HepG2 (cell line): ENCODE data around the gene MTA1. TPM values are rescaled to one million over a fixed set of nuclear protein-coding genes. Genes with fewer than 3 reads are reported as not detected.

Experiments used
- AHR ChIP-seq: IDR thresholded peaks from 2 replicates; pipeline ENCODE4 v1.6.1; 2018; ENCODE audit warnings: missing genetic modification reagents, missing compliant biosample characterization
- ATF7-NPFF ChIP-seq: sonication (generic); formaldehyde crosslinking; IDR thresholded peaks from 2 replicates; pipeline ENCODE4 v1.8.1; 2023; ENCODE audit warnings: mild to moderate bottlenecking, low read depth, missing genetic modification reagents, moderate library complexity
- EP300 ChIP-seq, 3 experiments: sonication (generic) in 1 of 3; formaldehyde crosslinking in 1 of 3; IDR thresholded peaks; 2 replicates each; pipeline versions ENCODE4 v1.5.1 to v1.6.1; 2011 to 2020; ENCODE audit warnings: low read depth in 2 of 3, low read length in 2 of 3, borderline replicate concordance in 1 of 3, improper control_type of control experiment in 1 of 3, mild to moderate bottlenecking in 1 of 3, missing genetic modification reagents in 1 of 3, moderate library complexity in 1 of 3
- KLF9 ChIP-seq: IDR thresholded peaks from 2 replicates; pipeline ENCODE4 v1.6.1; 2016; ENCODE audit warnings: low read depth
- MLXIP ChIP-seq: sonication (generic); formaldehyde crosslinking; IDR thresholded peaks from 2 replicates; pipeline ENCODE4 v1.9.0; 2021; ENCODE audit warnings: missing genetic modification reagents, borderline replicate concordance
- PBX3 ChIP-seq: sonication (generic); formaldehyde crosslinking; IDR thresholded peaks from 2 replicates; pipeline ENCODE4 v1.8.1; 2023; ENCODE audit warnings: missing genetic modification reagents, inconsistent platforms, borderline replicate concordance
- PTBP1 ChIP-seq: fragments of 200-400 bp; formaldehyde crosslinking; IDR thresholded peaks from 2 replicates; pipeline ENCODE4 v1.6.1; 2018; ENCODE audit warnings: low read length, low read depth; ENCODE audit not compliant: poor library complexity, severe bottlenecking
- REXO4 ChIP-seq: sonication (generic); formaldehyde crosslinking; IDR thresholded peaks from 2 replicates; pipeline ENCODE4 v1.8.0; 2022; ENCODE audit warnings: missing genetic modification reagents, mild to moderate bottlenecking, borderline replicate concordance
- SMARCC2 ChIP-seq: fragments of 450-650 bp; IDR thresholded peaks from 2 replicates; pipeline ENCODE4 v1.6.1; 2017; ENCODE audit warnings: antibody characterized with exemption, mild to moderate bottlenecking
- SRSF1 ChIP-seq: fragments of 200-400 bp; formaldehyde crosslinking; optimal IDR thresholded peaks from 2 replicates; pipeline ENCODE3; 2017; ENCODE audit warnings: mild to moderate bottlenecking, low read depth, low read length, moderate library complexity
- TP53 ChIP-seq: sonication (generic); formaldehyde crosslinking; conservative IDR thresholded peaks from 2 replicates; pipeline ENCODE4 v1.4.0; 2020; ENCODE audit warnings: missing genetic modification reagents
- ZFP36 ChIP-seq: fragments of 150-350 bp; IDR thresholded peaks from 2 replicates; pipeline ENCODE4 v1.6.1; 2018; ENCODE audit warnings: borderline replicate concordance, low read length, low read depth; ENCODE audit not compliant: partially characterized antibody
- ZMYM3 ChIP-seq: sonication (generic); formaldehyde crosslinking; IDR thresholded peaks from 2 replicates; pipeline ENCODE4 v1.5.1; 2020; ENCODE audit warnings: mild to moderate bottlenecking, missing genetic modification reagents
- ZNF124 ChIP-seq: sonication (generic); formaldehyde crosslinking; IDR thresholded peaks from 2 replicates; pipeline ENCODE4 v1.4.0; 2020; ENCODE audit warnings: missing genetic modification reagents
- ZNF382 ChIP-seq: sonication (generic); formaldehyde crosslinking; IDR thresholded peaks from 2 replicates; pipeline ENCODE4 v1.5.0; 2020; ENCODE audit warnings: missing genetic modification reagents, mild to moderate bottlenecking, borderline replicate concordance
- ZNF44 ChIP-seq: sonication (generic); formaldehyde crosslinking; IDR thresholded peaks from 2 replicates; pipeline ENCODE4 v1.5.1; 2020; ENCODE audit warnings: mild to moderate bottlenecking, missing genetic modification reagents
- ZNF569 ChIP-seq: sonication (generic); formaldehyde crosslinking; IDR thresholded peaks from 2 replicates; pipeline ENCODE4 v1.5.0; 2020; ENCODE audit warnings: mild to moderate bottlenecking, missing genetic modification reagents, moderate library complexity, borderline replicate concordance
- ZNF570 ChIP-seq: sonication (generic); formaldehyde crosslinking; IDR thresholded peaks from 2 replicates; pipeline ENCODE4 v1.4.0; 2020; ENCODE audit warnings: mild to moderate bottlenecking, missing genetic modification reagents, borderline replicate concordance
- polyA plus RNA-seq, 8 experiments: library from polyadenylated mRNA; depleted of rRNA in 3 of 8; stranded (reverse) in 7 of 8; unstranded in 1 of 8; fragments of >200 nt; fragmentation: Illumina TruSeq in 4 of 8; extraction: Trizol in 4 of 8; gene quantifications; 2 replicates each; pipeline versions ENCODE4 v1.2.1 to v1.2.3, GENCODE V29; 2011 to 2016; ENCODE audit warnings: low read depth in 4 of 8, missing spikeins in 1 of 8, mixed read lengths in 1 of 8; ENCODE audit not compliant: insufficient read depth in 1 of 8
- total RNA-seq, 5 experiments: library from RNA; depleted of rRNA; stranded (reverse); fragments of >200 nt; fragmentation: Illumina TruSeq; extraction: Trizol; gene quantifications; 2 replicates each; pipeline ENCODE4 v1.2.3, GENCODE V29; 2016; ENCODE audit warnings: low read depth in 1 of 5
- TF ChIP-seq, protein P1 (sequence below): sonication (generic); formaldehyde crosslinking; IDR thresholded peaks from 2 replicates; pipeline ENCODE4 v1.9.0; 2021; ENCODE audit warnings: missing genetic modification reagents, mild to moderate bottlenecking, borderline replicate concordance

The MTA1 gene
- total and polyA plus RNA-seq, 2 of the 13 experiments (the other 11 are each of a cell fraction or from before 2014, with no cell fraction given): 35.2 to 85.8 TPM

DNA sequence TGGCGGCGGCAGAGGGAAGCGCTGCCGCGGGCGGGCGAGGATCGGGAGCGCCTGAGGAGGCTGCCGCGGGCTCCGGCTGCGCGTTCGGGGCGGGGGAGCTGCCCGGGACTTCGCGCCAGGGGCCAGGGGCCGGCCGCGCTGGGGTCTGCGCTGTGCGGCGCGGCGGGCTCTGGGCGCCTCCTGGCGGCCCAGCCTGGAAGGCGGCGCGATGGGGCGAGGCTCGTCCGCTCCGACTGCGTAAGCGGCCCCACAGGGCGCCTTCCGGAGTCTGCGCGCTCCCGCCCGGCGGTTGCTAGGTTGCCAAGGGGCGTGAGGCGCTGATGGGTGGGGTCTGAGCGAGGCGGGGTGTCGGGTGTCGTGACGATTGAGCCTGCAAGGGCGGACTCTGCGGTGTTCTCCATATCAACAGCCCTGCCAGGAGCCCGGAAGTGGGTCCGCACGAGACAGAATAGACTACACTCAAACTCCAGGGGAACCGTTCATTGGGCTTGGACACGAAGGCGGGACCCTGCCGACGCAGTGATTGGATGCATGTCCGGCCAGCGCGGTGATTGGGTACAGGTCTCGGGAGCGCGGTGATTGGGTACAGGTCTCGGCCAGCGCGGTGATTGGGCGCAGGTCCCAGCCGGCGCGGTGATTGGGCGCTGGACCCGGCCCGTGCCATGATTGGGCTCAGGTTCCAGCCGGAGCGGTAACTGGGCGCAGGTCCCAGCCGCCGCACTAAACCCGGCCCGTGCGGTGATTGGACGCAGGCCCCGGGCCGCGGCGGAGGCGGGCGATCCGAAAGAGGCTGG, 71.1 kb downstream of the MTA1 start, which contains the start of gene TEDC1 (continued):
- TF ChIP-seq MLXIP (CRISPR knock-in tag) (no peak), ZNF570 (CRISPR knock-in tag) (no peak; the same call in 1 of the 2 replicates), KLF9 (CRISPR knock-in tag) (no peak), AHR (CRISPR knock-in tag) (no peak), TP53 (CRISPR knock-in tag) (no peak), ATF7-NPFF (peak; percentile 54), PBX3 (CRISPR knock-in tag) (peak; percentile 71; the same call in 1 of the 2 replicates), PTBP1 (no peak), EP300 (IDR thresholded peaks at IDR 0.05; ENCODE audit: low read depth in 2 of 2, low read length in 2 of 2) (peak in 1 of 2 experiments; percentile 40; a peak in 1 of 4 replicates), EP300 (CRISPR knock-in tag; IDR thresholded peaks at IDR 0.05; ENCODE audit: borderline replicate concordance) (no peak; the same call in 1 of the 2 replicates), SRSF1 (peak; percentile 90), ZFP36 (no peak), ZNF382 (CRISPR knock-in tag) (no peak), REXO4 (CRISPR knock-in tag) (0 out of 2 replicates have a peak, but pooled peaks have one; percentile 63), ZNF124 (no peak; the same call in 1 of the 2 replicates), ZNF569 (CRISPR knock-in tag) (no peak), ZMYM3 (CRISPR knock-in tag) (no peak), SMARCC2 (no peak), ZNF44 (CRISPR knock-in tag) (no peak)
- TF ChIP-seq, protein P1, sequence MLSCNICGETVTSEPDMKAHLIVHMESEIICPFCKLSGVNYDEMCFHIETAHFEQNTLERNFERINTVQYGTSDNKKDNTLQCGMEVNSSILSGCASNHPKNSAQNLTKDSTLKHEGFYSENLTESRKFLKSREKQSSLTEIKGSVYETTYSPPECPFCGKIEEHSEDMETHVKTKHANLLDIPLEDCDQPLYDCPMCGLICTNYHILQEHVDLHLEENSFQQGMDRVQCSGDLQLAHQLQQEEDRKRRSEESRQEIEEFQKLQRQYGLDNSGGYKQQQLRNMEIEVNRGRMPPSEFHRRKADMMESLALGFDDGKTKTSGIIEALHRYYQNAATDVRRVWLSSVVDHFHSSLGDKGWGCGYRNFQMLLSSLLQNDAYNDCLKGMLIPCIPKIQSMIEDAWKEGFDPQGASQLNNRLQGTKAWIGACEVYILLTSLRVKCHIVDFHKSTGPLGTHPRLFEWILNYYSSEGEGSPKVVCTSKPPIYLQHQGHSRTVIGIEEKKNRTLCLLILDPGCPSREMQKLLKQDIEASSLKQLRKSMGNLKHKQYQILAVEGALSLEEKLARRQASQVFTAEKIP: no peak
